HG03135 (cell line): Measurements from ENCODE around the gene CNP.
"Not testable (repeated sequence)": the region's sequence is repeated elsewhere in the genome, so short reads cannot be mapped to it uniquely, and the experiment has no call there.

Experiments used
- ATAC-seq: cut with Tn5 transposase; IDR thresholded peaks from one replicate; pipeline ENCODE4 v1.9.1; 2021; ENCODE audit warnings: mild to moderate bottlenecking, moderate library complexity; ENCODE audit not compliant: unreplicated experiment

CNP gene

DNA sequence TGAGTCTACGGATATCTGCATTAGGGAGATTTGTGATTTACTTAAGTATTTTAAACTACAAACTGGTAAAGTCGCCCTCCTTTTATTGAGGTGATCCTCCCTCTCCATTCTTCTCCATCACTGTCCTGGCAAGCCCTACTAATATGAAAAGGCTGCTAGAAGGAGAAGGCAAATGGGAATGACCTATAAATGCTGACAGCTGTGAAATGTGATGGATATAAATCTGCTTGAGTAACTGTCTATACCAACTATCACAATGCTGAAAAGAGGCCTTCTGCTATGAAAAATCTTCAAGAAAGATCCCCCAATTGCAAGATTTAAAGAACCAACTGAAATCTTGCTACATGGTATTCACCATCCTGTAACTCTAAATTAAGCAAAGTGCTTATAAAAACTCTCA, 35.1 kb downstream of the CNP start:
- ATAC-seq = no peak

DNA sequence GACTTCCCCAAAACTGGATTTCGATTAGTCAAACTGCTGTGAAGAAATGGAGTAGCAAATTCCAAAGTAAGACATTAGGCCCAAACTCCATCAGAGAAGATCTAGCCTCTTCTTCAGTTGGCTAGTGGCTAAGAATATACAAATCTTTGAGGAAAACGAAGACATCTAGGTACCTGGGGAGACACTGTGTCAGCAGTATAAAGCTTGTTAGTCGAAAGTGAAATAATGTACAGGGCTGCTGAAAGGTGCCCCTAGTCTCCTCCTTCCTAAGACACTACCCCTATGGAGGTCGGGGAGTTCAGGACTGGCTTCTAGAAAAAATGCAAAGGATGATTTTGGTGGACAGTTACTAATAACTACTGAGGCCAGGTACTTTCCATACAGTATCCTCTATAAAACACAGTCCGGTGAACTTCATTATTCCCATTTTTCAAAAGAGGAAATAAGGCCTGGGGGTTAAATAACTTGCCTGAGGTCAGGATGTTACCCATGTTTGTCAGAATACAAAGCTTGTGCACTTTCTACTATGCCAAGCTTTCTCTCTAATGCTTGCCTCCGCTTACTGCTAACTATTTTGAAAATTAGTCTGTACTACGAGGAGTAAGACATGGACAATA, 35.7 kb downstream of the CNP start:
- no peak for ATAC-seq

DNA sequence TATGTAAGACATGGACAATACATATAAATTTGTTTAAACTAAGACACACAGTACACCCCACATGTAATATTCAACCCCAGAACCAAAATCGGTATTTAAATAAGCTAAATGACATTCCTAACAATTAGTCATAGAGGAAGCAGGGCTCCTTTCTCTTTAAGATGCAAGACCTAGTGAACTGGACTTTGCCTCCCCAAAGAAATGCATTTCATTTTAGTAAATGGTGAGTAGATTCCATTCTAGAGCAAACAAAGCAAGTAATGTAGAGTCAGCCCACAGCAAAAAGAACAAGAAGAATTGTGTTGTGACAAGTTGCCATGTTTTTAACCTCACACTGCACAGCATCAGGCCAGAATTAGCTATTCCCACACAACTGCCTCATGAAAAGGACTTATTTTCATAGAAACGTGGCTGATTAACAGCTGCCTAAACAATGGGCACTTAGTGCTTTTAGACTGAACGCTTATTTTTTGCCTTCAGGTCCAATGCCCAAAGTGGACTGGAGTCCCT, 36.3 kb downstream of the CNP start:
- ATAC-seq = no peak

DNA sequence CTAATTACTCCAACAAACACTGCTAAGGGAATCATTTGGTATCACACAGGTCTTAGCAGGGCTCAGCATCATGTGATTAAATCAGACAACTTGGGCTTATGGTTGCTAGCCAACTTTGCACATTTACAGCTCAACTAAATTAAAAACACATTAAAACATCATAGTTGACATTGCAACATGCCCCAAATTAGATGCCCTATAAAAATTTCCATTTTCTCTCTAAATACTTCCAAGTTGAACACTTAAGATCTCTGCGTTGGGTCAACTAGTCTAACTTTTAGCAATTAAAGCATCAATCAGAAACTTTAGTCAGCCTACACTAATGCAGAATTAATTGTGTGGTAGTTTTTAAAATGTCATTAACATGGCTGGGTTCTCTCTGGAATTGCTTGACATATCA, 38.6 kb downstream of the CNP start:
- no peak for ATAC-seq

DNA sequence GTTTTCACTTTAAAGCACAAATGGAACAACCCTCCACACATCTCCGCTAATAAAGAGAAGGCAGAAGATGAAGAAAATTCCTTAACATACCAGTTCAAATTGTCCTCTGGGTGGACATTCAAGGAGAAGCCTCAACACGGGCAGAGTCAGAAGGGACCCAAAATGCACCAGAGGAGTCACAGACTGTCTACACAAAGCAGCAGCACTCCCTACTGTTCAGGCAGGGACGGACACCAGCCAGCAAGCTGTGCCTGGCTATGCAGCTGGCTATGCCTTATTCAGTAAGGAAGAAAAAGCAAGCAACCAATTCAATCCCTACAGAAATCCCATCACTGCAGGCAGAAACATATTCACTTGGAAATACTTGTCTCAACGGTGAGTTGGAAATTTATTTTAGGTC, 42.6 kb downstream of the CNP start:
- no peak for ATAC-seq

DNA sequence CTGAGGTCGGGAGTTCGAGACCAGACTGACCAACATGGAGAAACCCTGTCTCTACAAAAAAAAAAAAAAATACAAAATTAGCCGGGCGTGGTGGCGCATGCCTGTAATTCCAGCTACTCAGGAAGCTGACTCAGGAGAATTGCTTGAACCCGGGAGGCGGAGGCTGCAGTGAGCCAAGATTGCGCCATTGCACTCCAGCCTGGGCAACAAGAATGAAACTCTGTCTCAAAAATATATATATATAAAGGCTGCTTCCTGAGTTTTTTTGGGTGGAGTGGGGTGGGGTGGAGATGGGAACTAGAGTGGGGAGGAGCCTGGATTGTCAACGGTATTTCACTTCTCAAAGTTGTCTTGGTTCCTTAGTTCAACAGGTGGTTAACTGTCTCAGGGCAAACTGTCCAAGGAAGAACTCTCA, 43.7 kb downstream of the CNP start:
- not testable (repeated sequence) for ATAC-seq

DNA sequence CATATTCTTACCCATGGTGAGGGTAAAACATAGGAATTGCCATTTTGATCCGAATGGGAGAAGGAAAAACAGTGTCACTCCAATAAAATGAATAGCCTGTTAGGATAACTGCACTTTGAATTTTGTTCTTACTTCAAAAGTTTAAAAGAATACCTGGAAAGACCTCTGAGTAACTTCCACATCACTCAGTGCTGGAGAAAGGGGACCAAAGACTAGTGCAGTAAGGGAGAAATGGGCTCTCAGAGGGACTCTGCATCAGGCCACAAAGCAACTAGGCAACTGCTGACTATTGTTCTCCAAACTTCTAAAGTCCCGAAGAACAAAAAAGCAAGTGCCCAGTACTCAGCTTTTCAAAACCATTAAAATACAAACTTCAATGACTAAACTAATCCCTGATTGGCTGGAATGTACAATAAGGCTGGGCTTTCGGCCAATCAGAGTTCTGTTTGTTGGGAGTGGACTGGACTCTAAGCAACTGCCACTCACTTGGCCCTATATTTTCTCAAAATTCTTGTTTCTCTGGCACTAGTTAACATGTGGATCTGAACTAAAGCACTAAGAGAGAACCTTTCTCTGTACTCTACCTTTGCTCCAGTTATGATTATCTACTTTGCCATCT, 44.4 kb downstream of the CNP start:
- ATAC-seq = no peak

DNA sequence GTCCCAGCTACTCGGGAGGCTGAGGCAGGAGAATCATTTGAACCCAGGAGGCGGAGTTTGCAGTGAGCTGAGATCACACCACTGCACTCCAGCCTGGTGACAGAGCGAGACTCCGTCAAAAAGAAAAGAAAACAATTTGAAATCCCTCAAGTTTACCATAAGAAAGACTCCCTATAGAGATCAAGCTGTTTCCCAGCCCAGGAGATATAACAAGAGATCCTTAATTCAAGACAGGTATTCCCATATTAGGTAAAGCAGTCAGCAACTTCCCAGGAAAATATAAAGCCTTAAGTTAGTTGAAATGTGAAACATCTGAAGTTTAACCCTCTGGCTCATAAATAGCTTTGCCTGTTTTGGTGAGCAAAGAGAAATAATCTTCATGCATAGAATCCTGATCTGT, 45.8 kb downstream of the CNP start:
- not testable (repeated sequence) for ATAC-seq

DNA sequence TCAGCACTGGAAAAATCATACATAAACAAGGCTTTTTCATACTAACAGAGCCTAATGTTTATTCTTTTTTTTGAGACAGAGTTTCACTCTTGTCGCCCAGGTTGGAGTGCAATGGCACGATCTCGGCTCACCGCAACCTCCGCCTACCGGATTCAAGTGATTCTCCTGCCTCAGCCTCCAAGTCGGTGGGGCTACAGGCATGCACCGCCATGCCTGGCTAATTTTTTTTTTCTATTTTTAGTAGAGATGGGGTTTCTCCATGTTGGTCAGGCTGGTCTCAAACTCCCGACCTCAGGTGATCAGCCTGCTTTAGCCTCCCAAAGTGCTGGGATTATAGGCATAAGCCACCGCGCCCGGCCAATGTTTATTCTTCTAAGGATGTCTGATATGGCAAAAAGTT, 47.1 kb downstream of the CNP start:
- ATAC-seq = not testable (repeated sequence)

DNA sequence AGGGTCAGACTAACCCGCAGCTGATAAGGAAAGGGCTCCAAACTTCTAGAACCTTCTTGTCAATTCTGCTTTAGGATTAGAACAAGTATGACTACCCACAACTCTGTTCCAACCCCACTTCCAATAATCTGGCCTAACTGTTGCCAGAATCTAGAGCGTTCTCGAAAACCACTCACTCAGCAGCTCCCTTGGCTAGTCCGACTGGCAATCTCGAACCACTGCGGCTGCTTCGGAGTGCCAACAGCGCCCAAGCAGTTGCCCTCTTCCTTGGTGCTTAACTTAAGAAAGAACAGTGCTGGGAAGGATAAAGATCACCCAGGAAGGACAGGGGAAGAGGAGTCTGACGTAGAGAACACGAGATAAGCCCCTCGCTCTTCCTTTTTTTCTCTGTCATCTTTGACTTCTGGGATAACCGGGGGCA, 49.8 kb downstream of the CNP start:
- ATAC-seq = no peak

DNA sequence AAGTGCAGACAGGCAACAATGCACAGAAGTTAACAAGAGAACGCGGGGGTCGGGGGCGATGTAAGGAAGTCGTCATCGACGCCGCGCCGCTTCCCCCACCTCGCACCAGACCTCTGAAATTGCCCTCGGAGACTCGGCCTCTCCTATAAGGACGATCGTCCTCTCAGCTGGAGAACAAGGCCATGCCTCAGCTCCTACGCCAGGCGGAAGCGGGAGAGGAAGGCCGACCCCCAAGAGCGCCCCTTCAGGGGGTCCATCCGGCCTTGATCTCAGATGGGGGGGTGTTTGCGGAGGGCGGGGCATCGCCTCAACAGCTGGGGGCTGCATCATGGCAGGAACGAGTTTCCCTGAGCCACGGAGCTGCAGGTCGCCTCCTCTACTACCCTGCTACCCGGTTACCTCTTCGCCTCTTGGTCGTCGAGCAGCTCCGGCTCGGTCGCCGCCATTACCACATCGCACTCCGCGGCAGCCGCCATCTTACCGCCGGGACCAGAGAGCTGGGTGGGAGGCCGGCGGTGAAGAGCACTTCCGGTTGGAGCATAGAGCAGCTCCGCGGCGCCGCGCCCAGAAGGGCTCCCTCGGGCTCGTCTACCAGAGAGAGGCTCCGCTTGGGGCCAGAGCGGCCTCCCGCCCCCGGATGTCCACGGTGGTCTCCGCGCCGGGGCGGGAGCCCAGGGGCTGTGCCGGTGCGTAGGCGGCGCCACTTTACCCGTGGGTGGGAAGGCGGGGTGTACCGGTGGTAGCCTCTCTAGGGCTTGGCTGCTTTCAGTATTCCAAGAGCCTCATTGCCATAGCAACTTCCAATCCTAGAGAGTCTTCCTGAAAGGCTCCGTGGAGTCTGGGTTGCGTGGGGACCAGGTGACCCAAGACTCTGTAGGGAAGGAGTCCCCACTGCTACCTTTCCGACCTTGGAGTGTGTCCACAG, 50.6 kb downstream of the CNP start, which contains the start of gene DNAJC7:
DNAJC7 (minus strand) TSS at position 499 of the 925 bp plus-strand sequence; CDS start at position 476, 23 bp downstream.
- peak; percentile 72 for ATAC-seq

DNA sequence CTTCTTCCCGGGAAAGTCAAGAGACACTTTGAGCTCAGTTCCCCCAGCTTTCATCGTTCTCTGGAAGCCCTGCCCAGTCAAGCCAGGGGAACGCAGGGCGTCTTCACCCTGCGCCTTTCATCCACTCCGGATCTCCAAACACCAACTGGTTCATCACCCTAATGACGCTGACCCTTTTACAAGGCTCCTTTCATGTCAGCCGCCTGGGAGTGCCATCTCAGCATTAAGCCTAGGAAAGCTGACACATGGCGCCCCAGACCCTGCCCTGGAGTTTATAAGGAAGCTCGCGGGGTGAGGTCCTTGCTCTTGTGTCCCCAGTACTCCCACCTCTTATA, 51.2 kb downstream of the CNP start:
- ATAC-seq = peak; percentile 11

DNA sequence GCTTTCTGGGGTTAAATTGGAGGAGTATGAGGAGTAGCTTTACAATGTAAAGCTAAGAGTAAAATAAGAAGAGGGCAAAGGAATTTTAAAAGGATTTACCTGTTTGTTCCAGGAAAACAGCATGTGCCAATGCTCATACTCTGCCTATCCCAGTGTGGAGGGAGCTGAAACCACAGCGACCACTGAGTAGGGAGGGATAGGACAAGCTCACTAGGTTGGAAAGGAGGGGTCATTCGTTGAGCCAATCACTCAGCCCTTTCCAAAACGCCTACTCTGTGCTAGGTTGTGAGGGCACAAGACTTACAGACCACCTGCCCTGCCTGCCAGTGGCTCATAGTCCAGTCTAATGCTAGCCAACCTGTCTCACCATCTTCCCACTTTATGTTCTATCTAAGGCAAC, 51.7 kb downstream of the CNP start:
- no peak for ATAC-seq

DNA sequence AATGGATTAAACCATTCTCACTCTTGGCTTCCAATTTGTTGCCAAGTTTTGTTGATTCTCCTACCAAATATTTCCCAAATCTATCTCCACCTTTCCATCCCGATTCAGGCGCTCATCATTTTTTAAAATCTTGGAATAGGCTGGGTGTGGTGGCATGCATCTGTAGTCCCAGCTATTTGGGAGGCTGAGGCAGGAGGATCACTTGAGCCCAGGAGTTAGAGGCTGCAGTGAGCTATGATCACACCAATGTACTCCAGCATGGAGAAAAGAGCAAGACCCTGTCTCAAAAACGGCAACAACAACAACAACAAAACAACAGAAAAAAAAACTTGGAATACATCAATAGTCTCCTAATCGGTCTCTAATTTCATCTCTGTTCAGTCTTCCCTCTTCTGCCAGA, 52.4 kb downstream of the CNP start:
- no peak for ATAC-seq

DNA sequence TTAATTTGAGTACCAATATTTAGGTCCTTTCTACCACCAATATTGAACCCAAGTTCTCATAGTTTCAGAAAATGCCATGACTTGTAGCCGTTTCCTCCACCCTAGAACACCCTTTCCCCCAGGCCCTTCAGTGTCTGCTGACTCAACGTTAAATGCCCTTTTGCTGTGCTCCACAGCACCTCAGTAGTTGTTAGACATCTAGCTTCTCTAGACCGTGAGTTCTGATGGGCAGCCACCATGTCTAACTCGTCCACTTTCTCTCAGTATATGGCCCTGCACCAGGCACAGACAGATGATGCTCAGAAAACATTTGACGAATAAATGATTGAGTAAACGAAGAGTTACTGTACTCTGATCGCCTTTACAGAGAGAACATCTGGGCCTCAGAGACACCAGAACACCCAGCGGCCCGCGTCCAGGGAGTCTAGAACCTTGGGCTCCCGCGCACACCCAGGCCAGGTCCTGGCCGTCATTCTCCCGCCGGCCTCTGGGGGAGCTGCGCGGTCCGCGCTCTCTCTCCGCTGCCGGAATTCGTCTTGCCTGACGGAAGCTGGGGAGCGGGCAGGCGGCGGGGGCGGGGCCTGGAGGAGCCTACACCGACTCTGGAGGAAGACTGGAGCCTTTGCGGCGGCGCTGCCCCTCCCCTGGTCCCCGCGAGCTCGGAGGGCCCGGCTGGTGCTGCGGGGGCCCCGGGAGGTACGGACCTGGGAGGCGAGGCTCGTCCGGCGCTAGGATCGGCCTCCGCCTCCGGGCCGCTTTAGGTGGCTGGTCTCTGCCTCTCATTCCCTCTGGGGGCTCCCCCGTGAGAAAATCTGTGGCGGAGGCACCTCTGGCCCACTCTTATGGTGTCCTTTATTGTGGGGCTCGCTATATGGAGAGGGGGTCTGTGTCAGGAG, 53.2 kb downstream of the CNP start, which contains the start of gene NKIRAS2:
NKIRAS2 (plus strand) TSS at position 582 of the 896 bp plus-strand sequence. CDS start 1,488 bp downstream, outside the sequence.
- peak; percentile 50 for ATAC-seq

DNA sequence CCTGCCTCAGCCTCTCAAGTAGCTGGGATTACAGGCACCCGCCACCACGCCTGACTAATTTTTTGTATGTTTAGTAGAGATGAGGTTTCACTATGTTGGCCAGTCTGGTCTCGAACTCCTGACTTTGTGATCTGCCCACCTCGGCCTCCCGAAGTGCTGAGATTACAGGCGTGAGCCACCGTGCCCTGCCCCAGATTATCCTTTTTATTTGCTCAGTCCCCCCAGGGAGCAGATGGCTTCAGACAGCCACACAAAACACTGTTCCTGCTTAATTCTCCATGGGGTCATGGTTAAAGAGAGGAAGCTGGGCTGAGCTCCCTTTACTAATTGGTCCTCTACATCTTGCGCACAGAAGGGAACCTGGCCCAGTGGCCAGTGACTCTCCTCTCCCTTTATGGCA, 54.2 kb downstream of the CNP start:
- not testable (repeated sequence) for ATAC-seq

DNA sequence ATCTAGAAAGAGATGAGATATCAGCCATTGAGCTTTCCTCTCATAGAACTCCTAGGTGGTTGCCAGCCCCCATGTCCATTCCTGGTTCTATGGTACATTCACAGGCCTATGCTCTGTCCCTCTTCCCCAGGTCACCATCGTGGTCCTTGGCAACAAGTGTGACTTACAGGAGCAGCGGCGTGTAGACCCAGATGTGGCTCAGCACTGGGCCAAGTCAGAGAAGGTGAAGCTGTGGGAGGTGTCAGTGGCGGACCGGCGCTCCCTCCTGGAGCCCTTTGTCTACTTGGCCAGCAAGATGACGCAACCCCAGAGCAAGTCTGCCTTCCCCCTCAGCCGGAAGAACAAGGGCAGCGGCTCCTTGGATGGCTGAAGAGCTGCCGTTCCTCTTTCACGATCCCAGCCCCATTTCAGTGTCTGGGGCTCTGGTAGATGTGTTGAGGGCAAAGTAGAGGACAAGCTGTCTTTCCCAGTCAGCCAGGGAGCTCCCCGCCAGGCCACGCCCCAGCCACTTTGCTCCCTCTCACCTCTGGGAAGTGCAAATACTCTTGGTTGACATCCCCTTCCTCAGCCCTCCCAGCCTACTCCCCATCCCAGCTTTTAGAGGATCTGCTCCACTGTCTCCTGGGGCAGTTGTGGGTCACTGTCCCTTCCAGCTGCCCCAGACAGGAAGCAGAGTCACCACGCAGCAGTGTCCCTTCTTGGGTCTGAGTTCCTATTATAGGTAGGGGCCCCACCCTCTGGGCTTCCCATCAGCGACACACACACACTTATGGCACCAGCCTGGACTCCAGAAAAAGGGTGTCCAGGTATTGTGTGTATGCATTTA, 57.1 kb downstream of the CNP start:
- ATAC-seq = no peak

DNA sequence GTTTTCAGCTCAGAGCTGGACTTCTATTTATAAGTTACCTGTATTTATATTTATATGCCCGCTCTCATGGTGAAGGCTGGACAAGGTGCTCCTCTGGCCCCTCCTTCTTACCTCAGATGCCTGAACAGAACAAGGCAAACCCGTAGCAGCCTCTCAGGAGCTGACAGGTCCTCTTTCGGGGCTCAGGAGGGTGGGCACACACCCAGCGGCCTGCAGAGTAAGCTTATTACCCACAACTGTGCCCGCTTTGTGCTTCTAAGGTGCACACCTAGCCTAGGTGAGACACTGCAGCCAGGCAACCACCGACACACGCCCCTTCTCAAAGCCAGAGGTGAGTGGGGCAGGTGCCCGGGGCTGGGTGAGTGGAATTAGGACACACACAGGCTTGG, 58.6 kb downstream of the CNP start:
- no peak for ATAC-seq

DNA sequence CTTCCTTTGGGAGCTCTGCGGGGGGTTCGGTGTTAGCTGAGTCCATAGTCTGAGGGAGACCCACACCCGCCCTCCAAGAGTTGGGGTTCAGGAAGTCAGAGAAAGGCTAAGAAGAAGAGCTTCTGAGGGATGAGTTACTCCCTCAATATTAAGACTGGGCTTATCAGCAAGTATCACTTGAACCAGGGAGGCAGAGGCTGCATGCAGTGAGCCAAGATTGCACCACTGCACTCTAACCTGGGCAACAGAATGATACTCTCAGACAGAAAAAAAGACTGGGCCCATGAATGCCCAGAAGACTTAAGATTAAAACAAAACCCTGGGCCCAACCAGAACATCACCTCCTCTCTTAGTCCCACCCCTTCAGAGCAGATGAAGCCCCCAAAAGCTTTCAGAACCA, 59.3 kb downstream of the CNP start:
- no peak for ATAC-seq
